H1 (cell line): ENCODE data around the gene MIX23. TPM values are rescaled to one million over a fixed set of nuclear protein-coding genes. Genes with fewer than 3 reads are reported as not detected.
A peak's percentile ranks its signal among the peaks of the same experiment; 100 is the strongest.

ENCODE experiments used
- CTCF ChIA-PET: fragments of 300-600 bp; sonication (Branson Sonifier 250); formaldehyde crosslinking; loops from one replicate; lab custom pipeline; 2021; ENCODE audit not compliant: partially characterized antibody; lab: Charles Lee
- POLR2A ChIA-PET: fragments of 300-600 bp; sonication (Branson Sonifier 250); formaldehyde crosslinking; loops from one replicate; lab custom pipeline; 2021; ENCODE audit warnings: inconsistent platforms; ENCODE audit not compliant: partially characterized antibody; lab: Charles Lee
- DNase-seq, 2 experiments: peaks; one replicate each; pipeline versions ENCODE4 v3.0.0 to v3.0.0-alpha.2; 2010 to 2022; ENCODE audit warnings: low spot score in 2 of 2, low read depth in 1 of 2, mixed read lengths in 1 of 2
- FAIRE-seq: peaks from 2 replicates; lab custom pipeline; 2011; peaks lifted over from hg19 to GRCh38; lab: Jason Lieb, UNC
- H2AFZ ChIP-seq: 2 replicates; pipeline ENCODE4 v1.8.1; 2012; ENCODE audit warnings: low read length, inconsistent platforms
- H2AK5ac ChIP-seq: 2 replicates; pipeline ENCODE4 v1.6.1; 2013; ENCODE audit warnings: low read depth, low read length
- H2BK120ac ChIP-seq: replicated peaks from 2 replicates; pipeline ENCODE3; 2013; ENCODE audit warnings: low read depth, low read length, inconsistent platforms
- H2BK12ac ChIP-seq: 2 replicates; pipeline ENCODE4 v1.6.1; 2013; ENCODE audit warnings: low read depth, low read length
- H2BK15ac ChIP-seq: 2 replicates; pipeline ENCODE4 v1.6.1; 2013; ENCODE audit warnings: low read length
- H2BK20ac ChIP-seq: 2 replicates; pipeline ENCODE4 v1.6.1; 2013; ENCODE audit warnings: low read length
- H2BK5ac ChIP-seq: 2 replicates; pipeline ENCODE4 v1.6.1; 2013; ENCODE audit warnings: low read depth, low read length
- H3K14ac ChIP-seq: 2 replicates; pipeline ENCODE4 v1.6.1; 2013; ENCODE audit warnings: inconsistent platforms; ENCODE audit not compliant: insufficient read length
- H3K18ac ChIP-seq: 2 replicates; pipeline ENCODE4 v1.6.1; 2013; ENCODE audit warnings: low read length; ENCODE audit errors: extremely low read depth
- H3K23ac ChIP-seq: 2 replicates; pipeline ENCODE4 v1.6.1; 2013; ENCODE audit warnings: inconsistent platforms; ENCODE audit not compliant: insufficient read length
- H3K23me2 ChIP-seq: 2 replicates; pipeline ENCODE4 v1.6.1; 2013; ENCODE audit warnings: low read depth, low read length
- H3K27ac ChIP-seq: 2 replicates; pipeline ENCODE4 v1.6.1; 2011; ENCODE audit warnings: low read depth, low read length, inconsistent platforms
- H3K27me3 ChIP-seq, 4 experiments: replicated peaks in 1 of 4; 1 replicate in 1 of 4; 2 replicates in 3 of 4; pipeline versions ENCODE4 v1.6.1 to v1.8.1; 2011 to 2013; ENCODE audit warnings: low read length in 3 of 4, mild to moderate bottlenecking in 3 of 4, inconsistent platforms in 2 of 4, mixed read lengths in 2 of 4, moderate library complexity in 1 of 4; ENCODE audit not compliant: control insufficient read depth in 3 of 4, insufficient read depth in 3 of 4; ENCODE audit errors: extremely low read depth in 1 of 4
- H3K36me3 ChIP-seq, 4 experiments: 2 replicates each; pipeline versions ENCODE4 v1.6.1 to v1.8.1; 2011 to 2013; ENCODE audit warnings: mild to moderate bottlenecking in 4 of 4, low read length in 3 of 4, moderate library complexity in 2 of 4, control low read depth in 1 of 4, inconsistent platforms in 1 of 4; ENCODE audit not compliant: insufficient read depth in 4 of 4, control insufficient read depth in 2 of 4
- H3K4ac ChIP-seq: replicated peaks from 2 replicates; pipeline ENCODE3; 2013; ENCODE audit warnings: low read length, low read depth, mixed read lengths, inconsistent platforms; ENCODE audit not compliant: insufficient read length
- H3K4me1 ChIP-seq, 4 experiments: replicated peaks in 1 of 4; 1 replicate in 1 of 4; 2 replicates in 3 of 4; pipeline versions ENCODE4 v1.6.1 to v1.8.1; 2011 to 2013; ENCODE audit warnings: low read length in 3 of 4, inconsistent platforms in 2 of 4, mixed read lengths in 1 of 4; ENCODE audit not compliant: insufficient read depth in 4 of 4, control insufficient read depth in 3 of 4
- H3K4me2 ChIP-seq, 2 experiments: 2 replicates each; pipeline versions ENCODE4 v1.6.1 to v1.8.1; 2011 to 2013; ENCODE audit warnings: low read depth in 2 of 2, low read length in 2 of 2, control low read depth in 1 of 2, inconsistent platforms in 1 of 2, mild to moderate bottlenecking in 1 of 2; ENCODE audit not compliant: insufficient read depth in 1 of 2
- H3K4me3 ChIP-seq, 4 experiments: fragments of 200-600, 300-600 bp in 1 of 4; sonication (generic), shearing (Covaris generic), sonication (Bioruptor Twin) in 1 of 4; 2 replicates each; pipeline versions ENCODE4 v1.5.1 to v1.8.1; 2011 to 2016; ENCODE audit warnings: low read length in 4 of 4, low read depth in 3 of 4, control low read depth in 2 of 4, inconsistent platforms in 2 of 4, mild to moderate bottlenecking in 2 of 4, mixed read lengths in 1 of 4, moderate library complexity in 1 of 4; ENCODE audit not compliant: insufficient read depth in 2 of 4; ENCODE audit errors: extremely low read depth in 1 of 4
- H3K56ac ChIP-seq: replicated peaks from 2 replicates; pipeline ENCODE3; 2013; ENCODE audit warnings: low read depth, mild to moderate bottlenecking, mixed read lengths, low read length, inconsistent platforms; ENCODE audit not compliant: insufficient read length
- H3K79me1 ChIP-seq: 2 replicates; pipeline ENCODE4 v1.6.1; 2013; ENCODE audit warnings: low read depth, low read length, control low read depth
- H3K79me2 ChIP-seq, 2 experiments: 2 replicates each; pipeline versions ENCODE4 v1.6.1 to v1.8.1; 2012 to 2013; ENCODE audit warnings: low read length in 2 of 2, mild to moderate bottlenecking in 2 of 2, inconsistent platforms in 1 of 2; ENCODE audit not compliant: insufficient read depth in 2 of 2, control insufficient read depth in 1 of 2
- H3K9ac ChIP-seq, 4 experiments: replicated peaks in 1 of 4; 1 replicate in 1 of 4; 2 replicates in 3 of 4; pipeline versions ENCODE4 v1.6.1 to v1.8.1; 2011 to 2013; ENCODE audit warnings: low read depth in 3 of 4, low read length in 3 of 4, control low read depth in 2 of 4, mild to moderate bottlenecking in 2 of 4, moderate library complexity in 2 of 4, inconsistent platforms in 1 of 4; ENCODE audit errors: extremely low read depth in 1 of 4
- H3K9me3 ChIP-seq, 2 experiments: 2 replicates each; pipeline versions ENCODE4 v1.6.1 to v1.8.1; 2012 to 2013; ENCODE audit warnings: mild to moderate bottlenecking in 2 of 2, moderate library complexity in 2 of 2, control low read depth in 1 of 2, inconsistent platforms in 1 of 2, low read depth in 1 of 2, low read length in 1 of 2, mixed read lengths in 1 of 2; ENCODE audit not compliant: insufficient read depth in 2 of 2
- H4K20me1 ChIP-seq, 2 experiments: replicated peaks in 1 of 2; 2 replicates each; pipeline versions ENCODE3 to v1.8.1; 2011 to 2013; ENCODE audit warnings: inconsistent platforms in 2 of 2, low read length in 2 of 2, mild to moderate bottlenecking in 1 of 2; ENCODE audit not compliant: insufficient read depth in 2 of 2, control insufficient read depth in 1 of 2
- H4K5ac ChIP-seq: 2 replicates; pipeline ENCODE4 v1.6.1; 2013; ENCODE audit warnings: low read length, low read depth, mixed read lengths, inconsistent platforms; ENCODE audit not compliant: insufficient read length
- H4K8ac ChIP-seq: 2 replicates; pipeline ENCODE4 v1.8.0; 2013; ENCODE audit warnings: mild to moderate bottlenecking, moderate library complexity, low read length, inconsistent platforms; ENCODE audit not compliant: insufficient read depth; ENCODE audit errors: extremely low read depth
- H4K91ac ChIP-seq: replicated peaks from 2 replicates; pipeline ENCODE3; 2013; ENCODE audit warnings: low read length, mixed read lengths, inconsistent platforms; ENCODE audit not compliant: insufficient read length
- CEBPB ChIP-seq: IDR thresholded peaks from 2 replicates; pipeline ENCODE4 v1.6.1; 2012; ENCODE audit warnings: low read depth, low read length
- KDM1A ChIP-seq: fragments of 200-600, 300-600 bp; sonication (generic); IDR thresholded peaks from 2 replicates; pipeline ENCODE4 v1.7.1; 2016; ENCODE audit warnings: mild to moderate bottlenecking, low read length, borderline replicate concordance
- RAD21 ChIP-seq, 2 experiments: IDR thresholded peaks in 1 of 2; conservative IDR thresholded peaks in 1 of 2; 2 replicates each; pipeline ENCODE4 v1.6.1; 2011; ENCODE audit warnings: low read depth in 2 of 2, low read length in 2 of 2, improper control_type of control experiment in 1 of 2, inconsistent platforms in 1 of 2, mild to moderate bottlenecking in 1 of 2, moderate library complexity in 1 of 2
- RFX5 ChIP-seq: IDR thresholded peaks from 2 replicates; pipeline ENCODE4 v1.6.1; 2011; ENCODE audit warnings: low read depth, low read length, improper control_type of control experiment, borderline replicate concordance
- SIRT6 ChIP-seq: IDR thresholded peaks from one replicate; pipeline ENCODE4 v1.7.1; 2012; ENCODE audit warnings: low read length, inconsistent platforms
- SRF ChIP-seq: IDR thresholded peaks from 2 replicates; pipeline ENCODE4 v1.6.1; 2011; ENCODE audit warnings: mild to moderate bottlenecking, low read depth, low read length, moderate library complexity
- TAF1 ChIP-seq: IDR thresholded peaks from 2 replicates; pipeline ENCODE4 v1.6.1; 2011; ENCODE audit warnings: mild to moderate bottlenecking, low read depth, low read length
- WGBS, 2 experiments: shearing (Covaris generic) in 1 of 2; methylation state at CpG; one replicate each; pipeline versions ENCODE4 v1.1.6 to v1.1.7; 2013 to 2015; ENCODE audit warnings: low lambda C conversion rate in 2 of 2, mixed read lengths in 2 of 2, inconsistent platforms in 1 of 2, low coverage in 1 of 2, missing lambda C conversion rate in 1 of 2; ENCODE audit not compliant: insufficient replicate concordance in 2 of 2, insufficient coverage in 1 of 2, insufficient read length in 1 of 2; ENCODE audit errors: extremely low coverage in 1 of 2, missing lambda C conversion rate in 1 of 2; 5-methylcytosine and 5-hydroxymethylcytosine counted together
- polyA plus RNA-seq, 7 experiments: library from polyadenylated mRNA; depleted of rRNA in 3 of 7; stranded (reverse) in 5 of 7; unstranded in 2 of 7; fragments of >200 nt in 5 of 7; fragments of 200-250 nt in 2 of 7; gene quantifications; 1 replicate in 5 of 7; 2 replicates in 1 of 7; 4 replicates in 1 of 7; pipeline versions ENCODE4 v1.2.1 to v1.2.3, GENCODE V29; 2011 to 2013; ENCODE audit warnings: missing spikeins in 2 of 7, mixed read lengths in 2 of 7
- total RNA-seq: library from RNA; stranded (reverse); fragmentation: NEBNext Ultra II Directional; extraction: Animal tissue kit (Norgen Biotek cat#: 25700); gene quantifications from 2 replicates; pipeline ENCODE4 v1.2.1, GENCODE V29; 2021
- TF ChIP-seq, protein P1 (sequence below), 3 experiments: IDR thresholded peaks; 1 replicate in 2 of 3; 2 replicates in 1 of 3; pipeline versions ENCODE4 v1.5.1 to v1.6.1; 2011; ENCODE audit warnings: low read length in 3 of 3, mild to moderate bottlenecking in 3 of 3, inconsistent platforms in 2 of 3, low read depth in 1 of 3, moderate library complexity in 1 of 3; ENCODE audit not compliant: insufficient read depth in 1 of 3; ENCODE audit errors: control extremely low read depth in 1 of 3

MIX23 gene
- total and polyA plus RNA-seq, 2 of the 8 experiments (the other 6 are each of a cell fraction or from before 2014, with no cell fraction given): 22.1 to 69.6 TPM

DNA sequence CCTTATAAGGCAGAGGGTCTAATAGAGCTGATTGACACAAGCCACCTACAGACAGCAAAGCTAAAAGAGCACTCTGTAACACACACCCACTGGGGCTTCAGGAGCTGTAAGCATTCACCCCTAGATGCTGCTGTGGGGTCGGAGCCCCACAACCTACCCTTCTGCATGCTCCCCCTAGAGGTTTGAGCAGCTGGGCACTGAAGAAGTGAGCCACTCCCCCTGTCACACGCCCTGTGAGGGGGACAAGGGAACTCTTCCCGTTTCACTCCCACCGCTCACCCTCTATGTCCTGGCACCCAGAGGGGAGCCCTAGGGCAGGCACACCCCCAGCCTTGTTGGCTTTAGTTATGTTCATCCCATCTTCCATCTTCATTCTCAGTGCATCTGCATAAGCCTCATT is 67.4 kb downstream of the MIX23 start:
- Histone ChIP-seq H2BK5ac (no peak overlapping the region), H3K79me2 (no peaks in the 10 kb centered on the region), H3K9ac (no peak overlapping the region), H3K23me2 (0 out of 2 replicates have a peak, but pooled peaks cover 2% of the 10 kb centered on the region), H2BK12ac (no peak overlapping the region), H3K9me3 (peaks cover 0 to 5% of the 10 kb centered on the region in 2 experiments; a peak in 1 of 4 replicates), H3K27ac (no peak overlapping the region), H4K20me1 (no peaks in the 10 kb centered on the region), H3K18ac (no peak overlapping the region), H3K4ac (no peak overlapping the region), H3K27me3 (no peaks in the 10 kb centered on the region; a peak in 1 of 7 replicates), H3K23ac (no peak overlapping the region), H2AFZ (peak overlapping the region; percentile 98), H2BK120ac (no peak overlapping the region), H4K5ac (no peak overlapping the region), H4K91ac (no peak overlapping the region), H3K56ac (no peak overlapping the region), H3K4me1 (peaks cover 0 to 3% (median 1%) of the 10 kb centered on the region in 4 experiments; a peak in 3 of 7 replicates), H2BK20ac (no peak overlapping the region), H4K8ac (no peak overlapping the region), H3K14ac (no peak overlapping the region), H3K4me2 (peak overlapping the region; percentile 38 to 59; a peak in 3 of 4 replicates), H2AK5ac (no peak overlapping the region), H2BK15ac (no peak overlapping the region), H3K4me3 (peak overlapping the region in 2 of 4 experiments; percentile 6 to 40; a peak in 3 of 8 replicates), H3K36me3 (no peaks in the 10 kb centered on the region), H3K79me1 (no peaks in the 10 kb centered on the region)
- peak; percentile 17 to 71 for DNase-seq
- 20% methylated on average over 4 of the region's 4 CpGs; no CpG with 5 or more reads in 1 of the 2 experiments for WGBS, 2 experiments
- ChIA-PET CTCF (interaction anchor here (1.0 to 5.5 kb wide), 8 partner anchors 9 to 214 kb away, joined by 3 to 25 read pairs (median 8); no protein-coding TSS in a partner anchor), POLR2A (interaction anchor here (1.2 kb wide), 1 partner anchor 13 kb away, joined by 4 read pairs; no protein-coding TSS in a partner anchor)
- no peak for TF ChIP-seq CEBPB
- TF ChIP-seq, protein P1, sequence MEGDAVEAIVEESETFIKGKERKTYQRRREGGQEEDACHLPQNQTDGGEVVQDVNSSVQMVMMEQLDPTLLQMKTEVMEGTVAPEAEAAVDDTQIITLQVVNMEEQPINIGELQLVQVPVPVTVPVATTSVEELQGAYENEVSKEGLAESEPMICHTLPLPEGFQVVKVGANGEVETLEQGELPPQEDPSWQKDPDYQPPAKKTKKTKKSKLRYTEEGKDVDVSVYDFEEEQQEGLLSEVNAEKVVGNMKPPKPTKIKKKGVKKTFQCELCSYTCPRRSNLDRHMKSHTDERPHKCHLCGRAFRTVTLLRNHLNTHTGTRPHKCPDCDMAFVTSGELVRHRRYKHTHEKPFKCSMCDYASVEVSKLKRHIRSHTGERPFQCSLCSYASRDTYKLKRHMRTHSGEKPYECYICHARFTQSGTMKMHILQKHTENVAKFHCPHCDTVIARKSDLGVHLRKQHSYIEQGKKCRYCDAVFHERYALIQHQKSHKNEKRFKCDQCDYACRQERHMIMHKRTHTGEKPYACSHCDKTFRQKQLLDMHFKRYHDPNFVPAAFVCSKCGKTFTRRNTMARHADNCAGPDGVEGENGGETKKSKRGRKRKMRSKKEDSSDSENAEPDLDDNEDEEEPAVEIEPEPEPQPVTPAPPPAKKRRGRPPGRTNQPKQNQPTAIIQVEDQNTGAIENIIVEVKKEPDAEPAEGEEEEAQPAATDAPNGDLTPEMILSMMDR (IDR thresholded peaks at IDR 0.05; ENCODE audit: control extremely low read depth in 1 of 3, insufficient read depth in 1 of 3, low read depth in 1 of 3, low read length in 3 of 3): peak; percentile 29 to 70 (median 55); a peak in 3 of 4 replicates
- TF ChIP-seq RAD21 (IDR thresholded peaks at IDR 0.05 in 1 of 2, conservative IDR thresholded peaks at IDR 0.05 in 1 of 2; ENCODE audit: low read depth in 2 of 2, low read length in 2 of 2): peak; percentile 4 to 7; a peak in 1 of 4 replicates
- TF ChIP-seq RFX5: no peak
- TF ChIP-seq SRF: peak; percentile 43; the same call in 1 of the 2 replicates
- no peak for TF ChIP-seq SIRT6
- peak; percentile 37; the same call in 1 of the 2 replicates for TF ChIP-seq KDM1A
- no peak for TF ChIP-seq TAF1
- FAIRE-seq: peak; percentile 60
